ENCODE results near the gene PSMA5.

DNA sequence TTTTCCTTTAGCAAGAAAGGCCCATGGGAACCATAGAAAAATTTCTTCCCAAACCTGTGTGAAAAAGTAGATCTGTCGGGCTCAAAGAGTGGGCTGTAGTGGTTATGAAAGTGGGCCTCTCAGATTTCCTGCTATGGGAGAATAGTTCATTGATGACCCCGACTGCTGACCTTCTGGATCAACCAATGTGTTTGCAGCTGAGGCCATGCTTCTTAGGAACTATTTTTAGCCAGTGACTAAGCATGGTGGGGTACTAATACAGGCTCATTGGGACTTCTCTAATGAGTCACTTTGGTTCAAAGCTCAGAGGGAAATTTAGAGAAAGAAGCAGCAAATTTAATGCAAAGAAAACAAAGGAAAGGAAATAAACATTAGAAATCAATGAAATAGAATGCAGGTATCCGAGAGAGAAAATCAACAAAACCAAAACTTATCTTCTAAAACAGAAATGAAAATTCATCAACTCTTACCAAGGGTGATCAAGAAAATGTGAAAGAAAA, 12.6 kb upstream of the PSMA5 start:
- no peak for TF ChIP-seq POLR2A (IDR thresholded peaks at IDR 0.05)
- TF ChIP-seq, protein P1, sequence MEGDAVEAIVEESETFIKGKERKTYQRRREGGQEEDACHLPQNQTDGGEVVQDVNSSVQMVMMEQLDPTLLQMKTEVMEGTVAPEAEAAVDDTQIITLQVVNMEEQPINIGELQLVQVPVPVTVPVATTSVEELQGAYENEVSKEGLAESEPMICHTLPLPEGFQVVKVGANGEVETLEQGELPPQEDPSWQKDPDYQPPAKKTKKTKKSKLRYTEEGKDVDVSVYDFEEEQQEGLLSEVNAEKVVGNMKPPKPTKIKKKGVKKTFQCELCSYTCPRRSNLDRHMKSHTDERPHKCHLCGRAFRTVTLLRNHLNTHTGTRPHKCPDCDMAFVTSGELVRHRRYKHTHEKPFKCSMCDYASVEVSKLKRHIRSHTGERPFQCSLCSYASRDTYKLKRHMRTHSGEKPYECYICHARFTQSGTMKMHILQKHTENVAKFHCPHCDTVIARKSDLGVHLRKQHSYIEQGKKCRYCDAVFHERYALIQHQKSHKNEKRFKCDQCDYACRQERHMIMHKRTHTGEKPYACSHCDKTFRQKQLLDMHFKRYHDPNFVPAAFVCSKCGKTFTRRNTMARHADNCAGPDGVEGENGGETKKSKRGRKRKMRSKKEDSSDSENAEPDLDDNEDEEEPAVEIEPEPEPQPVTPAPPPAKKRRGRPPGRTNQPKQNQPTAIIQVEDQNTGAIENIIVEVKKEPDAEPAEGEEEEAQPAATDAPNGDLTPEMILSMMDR (IDR thresholded peaks at IDR 0.05), result no peak

All from Peyer's patch (tissue), 4 donors.